HL-60 (cell line): ENCODE data around the gene ARL3.

Source experiments
- DNase-seq, 2 experiments: peaks; one replicate each; pipeline ENCODE4 v3.0.0-alpha.2; 2010 to 2020; ENCODE audit warnings: low read depth in 1 of 2, low spot score in 1 of 2
- H3K27ac ChIP-seq: fragments of 250-450 bp; sonication (Bioruptor Pico); replicated peaks from 2 replicates; pipeline ENCODE4 v1.5.1; 2020; ENCODE audit warnings: mild to moderate bottlenecking, moderate library complexity
- H3K27me3 ChIP-seq: fragments of 250-450 bp; sonication (Bioruptor Pico); 2 replicates; pipeline ENCODE4 v1.5.1; 2021; ENCODE audit warnings: mild to moderate bottlenecking, moderate library complexity; ENCODE audit not compliant: insufficient read depth, poor library complexity, severe bottlenecking
- H3K4me3 ChIP-seq: replicated peaks from 2 replicates; pipeline ENCODE4 v1.5.1; 2011; ENCODE audit warnings: mild to moderate bottlenecking, control low read depth, low read length; ENCODE audit not compliant: insufficient read depth
- GABPA ChIP-seq: IDR thresholded peaks from 2 replicates; pipeline ENCODE4 v1.6.1; 2012; ENCODE audit warnings: low read depth
- POLR2AphosphoS5 ChIP-seq: IDR thresholded peaks from 2 replicates; pipeline ENCODE4 v1.6.1; 2012; ENCODE audit warnings: low read depth
- SPI1 ChIP-seq: IDR thresholded peaks from 2 replicates; pipeline ENCODE4 v1.6.1; 2012; ENCODE audit warnings: low read depth, mild to moderate bottlenecking, borderline replicate concordance
- TF ChIP-seq, protein P1 (sequence below): IDR thresholded peaks from 2 replicates; pipeline ENCODE4 v1.6.1; 2012; ENCODE audit warnings: low read depth; ENCODE audit not compliant: insufficient replicate concordance
- TF ChIP-seq, protein P2 (sequence below): IDR thresholded peaks from one replicate; pipeline ENCODE4 v1.5.1; 2011; ENCODE audit warnings: low read length, control low read depth, inconsistent platforms; ENCODE audit not compliant: insufficient read depth

Gene ARL3

DNA sequence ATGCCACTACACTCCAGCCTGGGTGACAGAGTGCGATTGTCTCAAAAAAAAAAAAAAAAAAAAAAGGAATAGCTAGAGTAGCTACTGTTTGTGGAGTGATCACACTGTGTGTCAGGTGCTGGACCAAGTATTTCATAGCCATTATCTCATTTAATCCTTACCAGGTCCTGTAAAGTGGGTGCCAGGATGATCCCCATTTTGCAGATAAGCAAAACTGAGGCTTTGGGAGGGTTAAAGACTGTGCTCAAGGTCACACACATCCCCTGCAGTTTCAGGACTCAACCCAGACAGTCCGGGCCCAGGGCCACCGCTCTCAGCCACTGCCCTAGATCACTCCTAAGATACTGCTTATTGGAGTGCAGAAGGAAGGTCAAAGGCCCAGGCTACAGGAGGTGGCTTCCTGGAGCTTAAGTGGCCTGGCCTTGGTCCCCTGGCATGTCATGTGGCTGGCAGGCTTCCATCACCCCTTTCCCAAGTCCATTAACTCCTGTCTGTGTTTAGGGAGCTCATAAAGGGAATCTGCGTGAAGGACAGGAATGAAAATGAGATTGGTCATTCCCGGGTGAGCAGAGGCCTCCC is 17.1 kb upstream of the ARL3 start:
- TF ChIP-seq SPI1 (no peak), GABPA (no peak), POLR2AphosphoS5 (no peak)
- TF ChIP-seq, protein P1, sequence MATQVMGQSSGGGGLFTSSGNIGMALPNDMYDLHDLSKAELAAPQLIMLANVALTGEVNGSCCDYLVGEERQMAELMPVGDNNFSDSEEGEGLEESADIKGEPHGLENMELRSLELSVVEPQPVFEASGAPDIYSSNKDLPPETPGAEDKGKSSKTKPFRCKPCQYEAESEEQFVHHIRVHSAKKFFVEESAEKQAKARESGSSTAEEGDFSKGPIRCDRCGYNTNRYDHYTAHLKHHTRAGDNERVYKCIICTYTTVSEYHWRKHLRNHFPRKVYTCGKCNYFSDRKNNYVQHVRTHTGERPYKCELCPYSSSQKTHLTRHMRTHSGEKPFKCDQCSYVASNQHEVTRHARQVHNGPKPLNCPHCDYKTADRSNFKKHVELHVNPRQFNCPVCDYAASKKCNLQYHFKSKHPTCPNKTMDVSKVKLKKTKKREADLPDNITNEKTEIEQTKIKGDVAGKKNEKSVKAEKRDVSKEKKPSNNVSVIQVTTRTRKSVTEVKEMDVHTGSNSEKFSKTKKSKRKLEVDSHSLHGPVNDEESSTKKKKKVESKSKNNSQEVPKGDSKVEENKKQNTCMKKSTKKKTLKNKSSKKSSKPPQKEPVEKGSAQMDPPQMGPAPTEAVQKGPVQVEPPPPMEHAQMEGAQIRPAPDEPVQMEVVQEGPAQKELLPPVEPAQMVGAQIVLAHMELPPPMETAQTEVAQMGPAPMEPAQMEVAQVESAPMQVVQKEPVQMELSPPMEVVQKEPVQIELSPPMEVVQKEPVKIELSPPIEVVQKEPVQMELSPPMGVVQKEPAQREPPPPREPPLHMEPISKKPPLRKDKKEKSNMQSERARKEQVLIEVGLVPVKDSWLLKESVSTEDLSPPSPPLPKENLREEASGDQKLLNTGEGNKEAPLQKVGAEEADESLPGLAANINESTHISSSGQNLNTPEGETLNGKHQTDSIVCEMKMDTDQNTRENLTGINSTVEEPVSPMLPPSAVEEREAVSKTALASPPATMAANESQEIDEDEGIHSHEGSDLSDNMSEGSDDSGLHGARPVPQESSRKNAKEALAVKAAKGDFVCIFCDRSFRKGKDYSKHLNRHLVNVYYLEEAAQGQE = no peak
- TF ChIP-seq, protein P2, sequence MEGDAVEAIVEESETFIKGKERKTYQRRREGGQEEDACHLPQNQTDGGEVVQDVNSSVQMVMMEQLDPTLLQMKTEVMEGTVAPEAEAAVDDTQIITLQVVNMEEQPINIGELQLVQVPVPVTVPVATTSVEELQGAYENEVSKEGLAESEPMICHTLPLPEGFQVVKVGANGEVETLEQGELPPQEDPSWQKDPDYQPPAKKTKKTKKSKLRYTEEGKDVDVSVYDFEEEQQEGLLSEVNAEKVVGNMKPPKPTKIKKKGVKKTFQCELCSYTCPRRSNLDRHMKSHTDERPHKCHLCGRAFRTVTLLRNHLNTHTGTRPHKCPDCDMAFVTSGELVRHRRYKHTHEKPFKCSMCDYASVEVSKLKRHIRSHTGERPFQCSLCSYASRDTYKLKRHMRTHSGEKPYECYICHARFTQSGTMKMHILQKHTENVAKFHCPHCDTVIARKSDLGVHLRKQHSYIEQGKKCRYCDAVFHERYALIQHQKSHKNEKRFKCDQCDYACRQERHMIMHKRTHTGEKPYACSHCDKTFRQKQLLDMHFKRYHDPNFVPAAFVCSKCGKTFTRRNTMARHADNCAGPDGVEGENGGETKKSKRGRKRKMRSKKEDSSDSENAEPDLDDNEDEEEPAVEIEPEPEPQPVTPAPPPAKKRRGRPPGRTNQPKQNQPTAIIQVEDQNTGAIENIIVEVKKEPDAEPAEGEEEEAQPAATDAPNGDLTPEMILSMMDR = no peak
- no peak for DNase-seq
- Histone ChIP-seq H3K4me3 (no peak overlapping the region), H3K27me3 (no peaks in the 10 kb centered on the region), H3K27ac (no peak overlapping the region)

DNA sequence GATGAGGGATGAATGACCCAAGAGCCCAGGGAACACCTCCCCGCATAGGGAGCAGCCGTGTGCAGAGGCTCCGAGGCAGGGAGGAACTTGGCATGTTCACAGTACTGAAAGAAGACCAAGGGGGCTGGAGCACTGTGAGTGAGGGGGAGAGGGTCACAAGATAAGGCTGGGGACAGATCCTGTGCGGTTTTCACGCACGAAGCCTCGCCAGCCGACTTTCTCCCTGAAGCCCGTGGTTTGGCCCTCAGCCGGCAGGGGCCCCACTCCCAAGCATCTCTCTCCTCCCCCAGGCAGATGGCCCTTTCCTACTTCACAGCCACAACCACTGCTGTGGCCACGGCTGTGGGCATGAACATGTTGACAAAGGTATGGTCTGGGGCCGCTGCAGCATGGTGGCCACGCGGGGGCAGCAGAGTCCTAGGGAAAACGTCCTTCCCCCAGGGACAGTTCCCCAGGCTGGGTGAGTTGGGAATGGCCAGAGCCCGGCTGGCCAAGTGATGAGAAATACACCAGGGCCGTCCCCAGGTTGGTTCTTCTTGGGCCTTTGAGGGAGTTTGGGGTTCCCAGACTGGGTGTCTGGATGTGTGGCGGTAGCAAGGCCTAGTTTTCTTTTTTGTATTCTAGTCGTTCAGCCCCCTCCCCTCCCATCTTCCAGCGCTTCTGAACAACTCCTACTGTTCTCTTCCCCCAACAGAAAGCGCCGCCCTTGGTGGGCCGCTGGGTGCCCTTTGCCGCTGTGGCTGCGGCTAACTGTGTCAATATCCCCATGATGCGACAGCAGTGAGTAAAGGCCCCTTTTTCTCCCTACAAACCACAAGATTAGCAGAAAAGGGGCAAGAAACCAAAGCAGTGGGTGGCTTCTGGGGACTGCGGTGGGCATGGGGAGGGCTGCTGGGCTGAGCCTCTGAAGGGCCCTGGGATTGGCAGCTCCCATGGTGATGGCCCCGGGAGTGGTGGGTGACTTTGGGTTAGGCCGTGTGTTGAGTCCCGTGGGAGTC is 15.1 kb upstream of the ARL3 start:
- H3K27me3 ChIP-seq = no peaks in the 10 kb centered on the region
- peak overlapping the region; percentile 17 for H3K27ac ChIP-seq
- H3K4me3 ChIP-seq = no peak overlapping the region
- DNase-seq = peak in 1 of 2 experiments; percentile 83
- TF ChIP-seq, protein P2 = peak; percentile 88
- TF ChIP-seq, protein P1 = no peak
- no peak for TF ChIP-seq GABPA
- peak; percentile 90 for TF ChIP-seq POLR2AphosphoS5
- TF ChIP-seq SPI1 = peak; percentile 22; the same call in 1 of the 2 replicates

DNA sequence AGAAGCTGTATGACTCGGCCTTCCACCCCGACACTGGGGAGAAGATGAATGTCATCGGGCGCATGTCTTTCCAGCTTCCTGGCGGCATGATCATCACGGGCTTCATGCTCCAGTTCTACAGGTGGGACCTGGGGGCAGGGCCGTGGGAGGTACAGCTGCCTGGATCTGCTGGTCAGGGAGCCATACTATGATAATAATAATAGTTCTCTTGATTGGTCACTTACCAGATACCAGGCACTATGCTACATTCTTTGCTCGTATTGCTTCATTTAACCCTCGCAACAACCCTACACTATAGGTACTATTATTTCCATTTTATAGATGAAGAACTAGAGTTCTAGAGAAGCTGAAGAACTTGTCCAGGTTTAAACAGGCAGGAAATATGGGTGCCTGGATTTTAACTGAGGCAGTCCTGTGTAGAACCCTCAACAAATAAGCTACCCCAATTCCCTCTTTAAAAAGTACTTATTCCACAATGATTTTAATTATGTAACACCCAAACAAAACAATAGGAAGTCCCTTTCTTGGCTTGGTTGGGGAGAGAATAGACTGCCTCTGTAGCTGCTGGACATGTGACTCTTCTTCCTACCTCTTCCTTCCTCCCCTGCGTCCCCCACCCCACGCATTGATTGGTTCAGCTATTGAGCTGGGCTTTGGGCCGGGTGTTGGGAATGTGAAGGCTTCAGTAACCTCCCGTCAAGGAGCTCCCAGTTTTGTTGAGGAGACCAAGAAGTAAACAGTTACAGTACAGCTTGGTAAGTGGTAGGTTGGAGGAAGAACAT is 13.0 kb upstream of the ARL3 start:
- TF ChIP-seq, protein P2 = no peak
- TF ChIP-seq, protein P1 = no peak
- TF ChIP-seq GABPA (no peak), POLR2AphosphoS5 (no peak), SPI1 (no peak)
- H3K27me3 ChIP-seq = no peaks in the 10 kb centered on the region
- no peak for DNase-seq
- H3K4me3 ChIP-seq = no peak overlapping the region
- no peak overlapping the region for H3K27ac ChIP-seq
